HG03442 (cell line): Measurements from ENCODE around the gene TMEM145.
"Not testable (repeated sequence)": the region's sequence is repeated elsewhere in the genome, so short reads cannot be mapped to it uniquely, and the experiment has no call there.

Experiments
- ATAC-seq: cut with Tn5 transposase; IDR thresholded peaks from one replicate; pipeline ENCODE4 v1.9.1; 2021; ENCODE audit warnings: mild to moderate bottlenecking, moderate library complexity; ENCODE audit not compliant: unreplicated experiment

TMEM145 gene

GRCh38 chr19:42313096-42313839 lies at the start of gene TMEM145:
Gene TMEM145, plus strand, starts transcription at chr19:42313309. Its CDS starts 68 bp downstream, at chr19:42313377.
- ATAC-seq: no peak

- not testable (repeated sequence) for ATAC-seq
These were observed 47.0 kb upstream of the TMEM145 start for GRCh38 chr19:42266105-42266504.

DNA sequence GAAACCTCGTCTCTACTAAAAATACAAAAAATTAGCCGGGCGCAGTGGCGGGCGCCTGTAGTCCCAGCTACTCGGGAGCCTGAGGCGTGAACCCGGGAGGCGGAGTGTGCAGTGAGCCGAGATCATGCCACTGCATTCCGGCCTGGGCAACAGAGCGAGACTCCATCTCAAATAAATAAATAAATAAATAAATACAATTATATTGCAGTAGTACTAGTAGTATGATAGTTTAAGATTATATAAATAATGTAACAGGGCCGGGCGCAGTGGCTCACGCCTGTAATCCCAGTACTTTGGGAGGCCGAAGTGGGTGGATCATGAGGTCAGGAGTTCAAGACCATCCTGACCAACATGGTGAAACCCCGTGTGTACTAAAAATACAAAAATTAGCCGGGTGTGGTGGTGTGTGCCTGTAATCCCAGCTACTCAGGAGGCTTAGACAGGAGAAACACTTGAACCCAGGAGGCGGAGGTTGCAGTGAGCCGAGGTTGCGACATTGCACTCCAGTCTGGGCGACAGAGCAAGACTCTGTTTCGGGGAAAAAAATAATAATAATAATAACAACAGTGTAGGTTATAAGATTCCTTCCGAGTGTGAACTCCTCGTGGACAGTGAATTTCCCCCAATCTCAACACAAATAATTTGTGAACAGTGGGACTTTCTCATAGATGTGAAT lies 46.0 kb upstream of the TMEM145 start:
- not testable (repeated sequence) for ATAC-seq

DNA sequence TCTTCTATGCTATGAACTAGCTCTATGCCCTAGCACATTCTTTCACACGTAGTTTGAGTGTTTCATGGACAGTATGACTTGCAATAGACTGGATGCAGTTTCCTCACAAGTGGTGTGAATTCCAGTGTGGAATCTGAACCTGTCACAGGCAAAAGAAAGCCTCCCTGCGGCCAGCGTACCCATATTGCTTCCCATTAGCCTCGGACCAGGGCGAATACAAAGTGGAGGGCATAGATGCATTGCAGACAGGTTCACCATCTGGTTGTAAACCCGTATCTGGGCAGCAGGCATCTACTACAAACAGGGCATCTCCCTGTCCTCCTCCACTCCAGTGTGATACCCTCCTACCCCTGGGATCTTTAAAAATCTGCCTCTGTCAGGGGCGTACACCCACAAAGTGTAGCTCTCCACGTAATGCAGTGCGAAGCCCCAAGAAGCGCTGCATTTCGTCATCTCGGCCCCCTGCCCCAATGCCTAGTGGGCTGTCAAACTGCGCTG lies 45.4 kb upstream of the TMEM145 start:
- no peak for ATAC-seq

DNA sequence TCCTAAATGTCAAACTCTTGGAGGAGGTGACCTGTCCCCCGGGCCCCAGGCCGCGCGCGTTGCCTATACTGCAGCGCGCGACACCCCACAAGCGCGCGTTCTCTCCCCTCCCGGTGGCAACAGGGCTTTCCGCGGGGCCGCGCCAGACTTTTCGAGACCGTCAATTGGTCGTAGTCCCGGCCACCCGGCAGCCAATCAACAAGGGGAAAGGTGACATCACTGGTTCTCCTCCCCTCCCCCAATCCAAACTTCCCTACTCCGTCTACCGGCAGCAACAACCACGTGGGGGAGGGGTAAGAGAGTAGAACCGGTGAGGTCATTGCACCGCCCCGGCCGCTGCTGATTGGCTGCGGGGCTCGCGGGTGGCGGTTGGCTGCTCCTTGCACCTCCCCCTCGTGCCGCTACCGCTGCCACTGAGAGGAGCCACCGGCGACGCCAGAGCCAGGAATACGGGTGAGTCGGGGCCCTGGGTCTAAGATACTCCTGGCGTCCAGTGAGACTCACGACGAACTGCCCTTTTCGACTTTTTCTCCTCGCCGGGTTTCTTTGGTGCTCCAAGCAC lies 44.9 kb upstream of the TMEM145 start:
- ATAC-seq: peak; percentile 50

- peak; percentile 72 for ATAC-seq
These were observed 44.2 kb upstream of the TMEM145 start, which contains the start of gene CIC for GRCh38 chr19:42268704-42269477. Gene CIC, plus strand, starts transcription at chr19:42269252. Its CDS starts 2,532 bp downstream, at chr19:42271784.

- no peak for ATAC-seq
These were observed 43.4 kb upstream of the TMEM145 start for GRCh38 chr19:42269478-42270345.

GRCh38 chr19:42270346-42271044 lies 42.6 kb upstream of the TMEM145 start:
- ATAC-seq: no peak

DNA sequence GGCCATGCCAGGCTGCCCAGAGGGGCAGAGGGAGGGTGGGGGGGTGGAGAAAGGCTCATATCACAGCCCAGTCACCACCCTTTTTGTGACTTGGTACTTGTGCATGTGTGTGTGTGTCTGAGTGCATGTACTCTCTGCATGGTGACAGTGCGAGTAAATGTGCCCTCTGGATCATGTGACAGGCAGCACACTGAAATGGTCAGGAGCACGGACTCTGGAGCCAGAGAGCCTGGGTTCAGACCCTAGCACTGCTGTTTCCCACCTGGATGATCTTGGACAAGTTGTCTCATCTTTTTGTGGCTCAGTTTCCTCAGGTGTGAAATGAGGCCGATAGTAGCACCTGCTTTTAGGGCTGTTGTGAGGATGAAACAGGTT lies 42.1 kb upstream of the TMEM145 start:
- ATAC-seq: no peak

DNA sequence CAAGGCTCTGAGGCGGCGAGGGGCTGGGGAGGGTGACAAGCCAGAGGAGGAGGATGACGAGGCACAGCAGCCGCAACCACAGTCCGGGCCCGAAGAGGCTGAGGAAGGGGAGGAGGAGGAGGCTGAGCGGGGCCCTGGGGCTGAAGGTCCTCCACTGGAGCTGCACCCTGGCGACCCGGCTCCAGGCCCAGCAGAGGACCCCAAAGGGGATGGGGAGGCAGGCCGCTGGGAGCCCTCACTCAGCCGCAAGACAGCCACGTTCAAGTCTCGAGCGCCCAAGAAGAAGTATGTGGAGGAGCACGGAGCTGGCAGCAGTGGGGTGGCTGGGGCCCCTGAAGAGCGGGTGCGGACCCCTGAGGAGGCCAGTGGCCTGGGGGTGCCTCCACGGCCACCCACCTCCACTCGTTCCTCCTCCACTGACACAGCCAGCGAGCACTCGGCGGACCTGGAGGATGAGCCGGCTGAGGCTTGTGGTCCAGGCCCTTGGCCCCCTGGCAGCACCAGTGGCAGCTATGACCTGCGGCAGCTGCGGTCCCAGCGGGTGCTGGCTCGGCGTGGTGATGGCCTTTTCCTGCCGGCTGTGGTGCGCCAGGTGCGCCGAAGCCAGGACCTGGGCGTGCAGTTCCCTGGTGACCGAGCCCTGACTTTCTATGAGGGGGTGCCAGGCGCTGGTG lies 41.1 kb upstream of the TMEM145 start:
- no peak for ATAC-seq

- ATAC-seq: no peak
These were observed 40.6 kb upstream of the TMEM145 start for GRCh38 chr19:42272535-42272897.

DNA sequence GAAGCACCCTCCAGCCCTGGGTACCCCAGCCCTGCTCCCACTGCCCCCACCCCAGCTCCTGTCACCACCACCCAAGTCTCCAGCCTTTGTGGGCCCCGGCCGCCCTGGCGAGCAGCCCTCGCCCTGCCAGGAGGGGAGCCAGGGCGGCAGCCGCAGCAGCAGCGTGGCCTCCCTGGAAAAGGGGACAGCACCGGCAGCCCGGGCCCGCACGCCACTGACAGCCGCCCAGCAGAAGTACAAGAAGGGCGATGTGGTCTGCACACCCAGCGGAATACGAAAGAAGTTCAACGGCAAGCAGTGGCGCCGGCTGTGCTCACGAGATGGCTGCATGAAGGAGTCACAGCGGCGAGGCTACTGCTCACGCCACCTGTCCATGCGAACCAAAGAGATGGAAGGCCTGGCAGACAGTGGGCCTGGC lies 40.1 kb upstream of the TMEM145 start:
- no peak for ATAC-seq

DNA sequence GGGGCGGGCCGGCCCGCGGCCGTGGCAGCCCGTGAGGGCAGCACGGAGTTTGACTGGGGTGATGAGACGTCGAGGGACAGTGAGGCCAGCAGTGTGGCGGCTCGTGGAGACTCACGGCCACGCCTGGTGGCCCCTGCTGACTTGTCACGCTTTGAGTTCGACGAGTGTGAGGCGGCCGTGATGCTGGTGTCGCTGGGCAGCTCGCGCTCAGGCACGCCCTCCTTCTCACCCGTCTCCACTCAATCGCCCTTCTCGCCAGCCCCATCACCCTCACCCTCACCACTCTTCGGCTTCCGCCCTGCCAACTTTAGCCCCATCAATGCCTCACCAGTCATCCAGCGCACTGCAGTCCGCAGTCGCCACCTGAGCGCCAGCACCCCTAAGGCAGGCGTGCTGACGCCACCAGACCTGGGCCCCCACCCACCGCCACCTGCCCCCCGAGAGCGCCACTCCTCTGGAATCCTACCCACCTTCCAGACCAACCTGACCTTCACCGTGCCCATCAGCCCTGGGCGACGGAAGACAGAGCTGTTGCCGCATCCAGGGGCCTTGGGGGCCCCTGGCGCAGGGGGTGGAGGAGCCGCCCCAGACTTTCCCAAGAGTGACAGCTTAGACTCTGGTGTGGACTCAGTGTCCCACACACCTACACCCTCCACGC lies 39.6 kb upstream of the TMEM145 start:
- no peak for ATAC-seq

- no peak for ATAC-seq
These were observed 38.9 kb upstream of the TMEM145 start for GRCh38 chr19:42274065-42274682.

DNA sequence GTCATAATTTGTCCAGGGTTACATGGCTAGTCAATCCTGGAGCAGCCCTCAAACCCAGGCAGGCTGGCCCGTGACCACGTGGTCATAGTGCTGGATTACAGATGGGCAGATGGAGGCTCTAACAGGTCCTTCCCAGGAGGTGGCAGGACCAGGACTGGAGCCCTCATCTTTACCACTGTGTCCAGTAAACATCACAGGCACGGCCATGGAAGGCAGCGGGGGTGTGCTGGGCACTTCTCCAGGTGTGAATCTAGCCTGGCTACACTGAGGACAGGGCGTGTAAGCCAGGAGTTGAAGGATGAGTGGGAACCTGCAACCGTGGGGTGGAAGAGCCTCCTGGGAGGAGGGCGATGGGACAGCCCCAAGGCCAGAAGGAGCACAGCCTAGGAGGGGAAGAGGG lies 38.0 kb upstream of the TMEM145 start:
- no peak for ATAC-seq

- no peak for ATAC-seq
These were observed 37.6 kb upstream of the TMEM145 start for GRCh38 chr19:42275517-42275916.

GRCh38 chr19:42276284-42276683 lies 36.8 kb upstream of the TMEM145 start:
- ATAC-seq: no peak

DNA sequence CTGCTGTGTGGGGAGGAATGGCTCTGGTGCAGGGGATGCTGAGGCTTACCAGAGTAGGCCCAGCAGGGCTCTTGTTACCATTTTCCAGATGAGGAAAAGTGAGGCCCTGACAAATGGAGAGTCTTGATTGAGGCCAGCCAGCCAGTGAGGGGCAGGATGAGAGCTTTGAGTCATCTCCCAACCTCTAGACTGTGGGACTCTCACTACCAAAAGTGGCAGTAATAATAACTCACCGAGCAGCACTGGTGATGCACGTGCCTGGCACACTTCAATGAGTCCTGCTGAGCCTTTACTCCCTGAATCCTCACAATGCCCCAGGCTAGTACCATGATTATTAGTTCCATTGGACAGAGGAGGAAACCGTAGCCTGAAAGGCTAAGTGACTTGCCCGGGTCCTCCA lies 36.3 kb upstream of the TMEM145 start:
- ATAC-seq: no peak
